ENCODE measurements around the gene PPIP5K1. TPM values are rescaled to one million over a fixed set of nuclear protein-coding genes. Genes with fewer than 3 reads are reported as not detected.
A peak's percentile ranks its signal among the peaks of the same experiment; 100 is the strongest.

The PPIP5K1 gene
- total RNA-seq, 1 experiment from 2014 or later = 64.0 TPM

GRCh38 chr15:43498990-43499389 is 91.0 kb downstream of the PPIP5K1 start:
- H3K27me3 Mint-ChIP-seq (ENCODE audit: insufficient read depth, unreplicated experiment) = no peaks in the 10 kb centered on the region
- CTCF ChIA-PET = interaction anchor here (0.6 to 0.9 kb wide), 2 partner anchors 8 to 297 kb away, joined by 3 to 4 read pairs; no protein-coding TSS in a partner anchor

DNA sequence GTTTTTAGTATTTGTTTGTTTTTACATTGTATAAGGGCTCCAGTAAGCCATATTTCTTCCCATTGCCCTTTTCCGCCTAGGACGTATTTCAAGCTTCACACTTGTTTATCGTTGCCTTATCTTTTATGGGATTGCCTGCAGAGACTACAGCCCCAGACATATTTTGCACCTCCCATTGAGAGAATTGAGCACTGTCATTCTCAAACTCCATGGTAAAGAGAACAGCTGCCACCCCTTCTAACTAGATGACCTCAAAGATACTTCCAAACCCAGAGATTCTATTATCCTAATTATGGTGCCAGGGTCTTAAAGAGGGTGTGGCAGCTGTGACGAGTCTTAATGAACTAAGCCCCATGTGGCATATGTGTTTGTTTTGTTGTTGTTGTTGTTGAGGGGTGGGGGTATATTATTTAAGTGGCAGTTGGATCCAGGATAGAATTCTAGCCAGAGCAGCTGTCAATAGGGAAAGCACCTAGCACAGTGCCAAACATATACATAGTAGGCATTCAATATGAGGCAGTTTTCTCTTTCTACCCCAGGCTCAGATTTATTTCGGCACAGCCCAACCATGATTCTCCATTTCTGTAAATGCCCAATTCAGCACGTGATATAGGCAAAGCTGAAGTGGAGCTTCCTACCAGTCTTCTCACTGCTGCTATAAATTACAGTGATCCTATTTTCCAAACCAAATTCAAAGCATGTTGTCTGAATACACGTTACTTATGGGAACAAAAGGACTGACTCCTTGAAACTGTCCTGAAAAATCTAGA is 96.1 kb downstream of the PPIP5K1 start:
- intact Hi-C loops (cut with micrococcal nuclease) = no loop called here
- ChIA-PET POLR2A (interaction anchor here (0.6 to 5.3 kb wide), 11 partner anchors 7 to 933 kb away, joined by 3 to 60 read pairs (median 3); no protein-coding TSS in a partner anchor), CTCF (interaction anchor here (0.5 kb wide), 1 partner anchor 91 kb away, joined by 3 read pairs; no protein-coding TSS in a partner anchor)
- no peaks in the 10 kb centered on the region for H3K27me3 Mint-ChIP-seq (ENCODE audit: insufficient read depth, unreplicated experiment)
- no peak for TF ChIP-seq CTCF (IDR thresholded peaks at IDR 0.05; ENCODE audit: unreplicated experiment)
- H3K4me1 Mint-ChIP-seq (ENCODE audit: insufficient read depth, unreplicated experiment) = peaks cover 9% of the 10 kb centered on the region
- peak overlapping the region; percentile 82 for H3K4me3 Mint-ChIP-seq (ENCODE audit: unreplicated experiment)
- no peaks in the 10 kb centered on the region for H3K9me3 Mint-ChIP-seq (ENCODE audit: unreplicated experiment)
- peak overlapping the region; percentile 91 for H3K27ac Mint-ChIP-seq (ENCODE audit: low read depth, unreplicated experiment)
- no TSS peak for BruUV-seq (replicated peaks)
- peaks cover 30% of the 10 kb centered on the region for H3K36me3 Mint-ChIP-seq (ENCODE audit: insufficient read depth, unreplicated experiment)
- no peak for DNase-seq (ENCODE audit: unreplicated experiment)

More at GRCh38 chr15:43498990-43499389, 91.0 kb downstream of the PPIP5K1 start:
- no peak overlapping the region for H3K27ac Mint-ChIP-seq (ENCODE audit: low read depth, unreplicated experiment)
- H3K4me3 Mint-ChIP-seq (ENCODE audit: unreplicated experiment) = no peak overlapping the region
- no TSS peak for BruUV-seq (replicated peaks)
- TF ChIP-seq CTCF (IDR thresholded peaks at IDR 0.05; ENCODE audit: unreplicated experiment) = no peak
- intact Hi-C loops (cut with micrococcal nuclease) = no loop called here
- H3K36me3 Mint-ChIP-seq (ENCODE audit: insufficient read depth, unreplicated experiment) = no peaks in the 10 kb centered on the region
- POLR2A ChIA-PET = interaction anchor here (0.7 kb wide), 1 partner anchor 12 kb away, joined by 3 read pairs; no protein-coding TSS in a partner anchor
- H3K4me1 Mint-ChIP-seq (ENCODE audit: insufficient read depth, unreplicated experiment) = no peaks in the 10 kb centered on the region
- H3K9me3 Mint-ChIP-seq (ENCODE audit: unreplicated experiment) = no peaks in the 10 kb centered on the region
- no peak for DNase-seq (ENCODE audit: unreplicated experiment)

GRCh38 chr15:43492673-43493601 is 97.1 kb downstream of the PPIP5K1 start, which contains the start of gene TP53BP1:
TSS of gene TP53BP1 (minus strand) at chr15:43493156. CDS start at chr15:43493043, 113 bp downstream.
- intact Hi-C loops (cut with micrococcal nuclease) = no loop called here
- ChIA-PET CTCF (interaction anchor here (0.5 to 0.7 kb wide), 2 partner anchors 20 to 90 kb away, joined by 3 to 5 read pairs; no protein-coding TSS in a partner anchor), POLR2A (interaction anchor here (0.7 to 5.3 kb wide), 11 partner anchors 8 to 934 kb away, joined by 3 to 60 read pairs (median 5); partner anchors contain the start of gene ZSCAN29)
- no TSS peak for BruUV-seq (replicated peaks)
- peak; percentile 91 for DNase-seq (ENCODE audit: unreplicated experiment)
- TF ChIP-seq CTCF (IDR thresholded peaks at IDR 0.05; ENCODE audit: unreplicated experiment) = no peak
- peaks cover 40% of the 10 kb centered on the region for H3K36me3 Mint-ChIP-seq (ENCODE audit: insufficient read depth, unreplicated experiment)
- peak within 1 kb of the TSS; percentile 91 for H3K27ac Mint-ChIP-seq (ENCODE audit: low read depth, unreplicated experiment)
- peaks cover 9% of the 10 kb centered on the region for H3K4me1 Mint-ChIP-seq (ENCODE audit: insufficient read depth, unreplicated experiment)
- no peaks in the 10 kb centered on the region for H3K9me3 Mint-ChIP-seq (ENCODE audit: unreplicated experiment)
- no peaks in the 10 kb centered on the region for H3K27me3 Mint-ChIP-seq (ENCODE audit: insufficient read depth, unreplicated experiment)
- peak within 1 kb of the TSS; percentile 82 for H3K4me3 Mint-ChIP-seq (ENCODE audit: unreplicated experiment)
